Smooth muscle cell (in vitro differentiated cells): ENCODE results near the gene MXD4. TPM values are rescaled to one million over a fixed set of nuclear protein-coding genes. Genes with fewer than 3 reads are reported as not detected.

Source experiments
- DNase-seq: peaks from one replicate; lab custom pipeline; 2025; ENCODE audit not compliant: unreplicated experiment; lab: John Stamatoyannopoulos, UW
- H2AFZ ChIP-seq: fragments of 200-600 bp; sonication (generic); 2 replicates; pipeline ENCODE4 v1.6.0; 2016; ENCODE audit warnings: antibody characterized with exemption, low read depth, mild to moderate bottlenecking
- H3F3A ChIP-seq: fragments of 200-600 bp; sonication (generic); 2 replicates; pipeline ENCODE4 v1.6.0; 2017; ENCODE audit warnings: antibody characterized with exemption, low read depth
- H3K27ac ChIP-seq: fragments of 200-600 bp; sonication (generic); 2 replicates; pipeline ENCODE4 v1.5.1; 2016; ENCODE audit warnings: low read depth, mild to moderate bottlenecking
- H3K27me3 ChIP-seq: fragments of 200-600 bp; sonication (generic); 2 replicates; pipeline ENCODE4 v1.6.1; 2016; ENCODE audit warnings: low read depth, mild to moderate bottlenecking
- H3K36me3 ChIP-seq: fragments of 200-600 bp; sonication (generic); 2 replicates; pipeline ENCODE4 v1.5.1; 2016; ENCODE audit warnings: low read depth
- H3K4me1 ChIP-seq: fragments of 200-600 bp; sonication (generic); 2 replicates; pipeline ENCODE4 v1.5.1; 2016; ENCODE audit warnings: low read depth
- H3K4me2 ChIP-seq: fragments of 200-600 bp; sonication (generic); 2 replicates; pipeline ENCODE4 v1.6.0; 2016; ENCODE audit warnings: mild to moderate bottlenecking
- H3K4me3 ChIP-seq: fragments of 200-600 bp; sonication (generic); 2 replicates; pipeline ENCODE4 v1.5.1; 2016; ENCODE audit warnings: mild to moderate bottlenecking
- H3K79me2 ChIP-seq: fragments of 200-600 bp; sonication (generic); 2 replicates; pipeline ENCODE4 v1.6.0; 2016; ENCODE audit warnings: low read depth, mild to moderate bottlenecking
- H3K9ac ChIP-seq: fragments of 200-600 bp; sonication (generic); 2 replicates; pipeline ENCODE4 v1.6.0; 2016; ENCODE audit warnings: low read depth
- H3K9me3 ChIP-seq: fragments of 200-600 bp; sonication (generic); replicated peaks from 2 replicates; pipeline ENCODE4 v1.5.1; 2016; ENCODE audit warnings: low read depth
- H4K20me1 ChIP-seq: fragments of 200-600 bp; sonication (generic); 2 replicates; pipeline ENCODE4 v1.6.0; 2016; ENCODE audit warnings: low read depth
- WGBS: methylation state at CpG from one replicate; pipeline ENCODE4 v1.1.7; 2016; ENCODE audit warnings: low lambda C conversion rate; 5-methylcytosine and 5-hydroxymethylcytosine counted together
- polyA plus RNA-seq: library from polyadenylated mRNA; unstranded; fragments of >200 nt; fragmentation: Nextera tagmentation; extraction: Ambion mirVana; gene quantifications from 2 replicates; pipeline ENCODE4 v1.2.1, GENCODE V29; 2016
- total RNA-seq: library from RNA; depleted of rRNA; stranded (reverse); fragments of >200 nt; gene quantifications from 2 replicates; pipeline ENCODE4 v1.2.3, GENCODE V29; 2014
- TF ChIP-seq, protein P1 (sequence below): fragments of 200-600 bp; sonication (generic); IDR thresholded peaks from 2 replicates; pipeline ENCODE4 v1.5.1; 2017; ENCODE audit warnings: borderline replicate concordance, mild to moderate bottlenecking, antibody characterized with exemption; ENCODE audit not compliant: insufficient read depth, poor library complexity, severe bottlenecking

MXD4 gene
- total and polyA plus RNA-seq, 2 experiments from 2014 or later = 26.8 to 81.8 TPM

DNA sequence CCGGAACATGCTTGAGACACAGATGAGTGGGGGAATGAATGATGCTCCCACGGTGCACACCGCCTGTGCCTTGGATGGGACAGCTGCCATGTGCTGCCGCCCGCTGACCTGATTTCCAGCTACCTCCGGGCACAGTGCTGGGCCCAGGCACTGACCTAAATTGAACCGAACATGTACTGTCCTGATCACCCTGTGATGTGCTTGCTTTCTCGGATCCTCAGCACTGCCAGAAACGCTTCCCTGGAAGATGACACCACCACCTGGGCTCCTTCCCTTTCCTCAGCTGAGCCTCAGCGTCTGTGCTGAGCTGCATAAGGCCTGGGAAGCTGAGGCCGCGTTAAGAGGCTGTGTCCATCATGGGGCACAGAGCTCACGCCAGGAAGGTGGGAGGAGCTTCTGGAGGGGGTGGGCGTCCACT lies 39.3 kb upstream of the MXD4 start:
- H3K27me3 ChIP-seq = no peaks in the 10 kb centered on the region
- no peaks in the 10 kb centered on the region for H3K9me3 ChIP-seq
- no peak overlapping the region for H3K4me2 ChIP-seq
- 86% methylated on average over 14 of the region's 14 CpGs for WGBS
- no peak for DNase-seq
- no peaks in the 10 kb centered on the region for H3K4me1 ChIP-seq
- H3K27ac ChIP-seq = no peak overlapping the region
- no peaks in the 10 kb centered on the region for H3F3A ChIP-seq
- H3K4me3 ChIP-seq = no peak overlapping the region
- no peak overlapping the region for H3K9ac ChIP-seq
- no peaks in the 10 kb centered on the region for H3K36me3 ChIP-seq
- TF ChIP-seq, protein P1, sequence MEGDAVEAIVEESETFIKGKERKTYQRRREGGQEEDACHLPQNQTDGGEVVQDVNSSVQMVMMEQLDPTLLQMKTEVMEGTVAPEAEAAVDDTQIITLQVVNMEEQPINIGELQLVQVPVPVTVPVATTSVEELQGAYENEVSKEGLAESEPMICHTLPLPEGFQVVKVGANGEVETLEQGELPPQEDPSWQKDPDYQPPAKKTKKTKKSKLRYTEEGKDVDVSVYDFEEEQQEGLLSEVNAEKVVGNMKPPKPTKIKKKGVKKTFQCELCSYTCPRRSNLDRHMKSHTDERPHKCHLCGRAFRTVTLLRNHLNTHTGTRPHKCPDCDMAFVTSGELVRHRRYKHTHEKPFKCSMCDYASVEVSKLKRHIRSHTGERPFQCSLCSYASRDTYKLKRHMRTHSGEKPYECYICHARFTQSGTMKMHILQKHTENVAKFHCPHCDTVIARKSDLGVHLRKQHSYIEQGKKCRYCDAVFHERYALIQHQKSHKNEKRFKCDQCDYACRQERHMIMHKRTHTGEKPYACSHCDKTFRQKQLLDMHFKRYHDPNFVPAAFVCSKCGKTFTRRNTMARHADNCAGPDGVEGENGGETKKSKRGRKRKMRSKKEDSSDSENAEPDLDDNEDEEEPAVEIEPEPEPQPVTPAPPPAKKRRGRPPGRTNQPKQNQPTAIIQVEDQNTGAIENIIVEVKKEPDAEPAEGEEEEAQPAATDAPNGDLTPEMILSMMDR = no peak
- H4K20me1 ChIP-seq = no peaks in the 10 kb centered on the region
- H3K79me2 ChIP-seq = no peaks in the 10 kb centered on the region
- no peak overlapping the region for H2AFZ ChIP-seq

DNA sequence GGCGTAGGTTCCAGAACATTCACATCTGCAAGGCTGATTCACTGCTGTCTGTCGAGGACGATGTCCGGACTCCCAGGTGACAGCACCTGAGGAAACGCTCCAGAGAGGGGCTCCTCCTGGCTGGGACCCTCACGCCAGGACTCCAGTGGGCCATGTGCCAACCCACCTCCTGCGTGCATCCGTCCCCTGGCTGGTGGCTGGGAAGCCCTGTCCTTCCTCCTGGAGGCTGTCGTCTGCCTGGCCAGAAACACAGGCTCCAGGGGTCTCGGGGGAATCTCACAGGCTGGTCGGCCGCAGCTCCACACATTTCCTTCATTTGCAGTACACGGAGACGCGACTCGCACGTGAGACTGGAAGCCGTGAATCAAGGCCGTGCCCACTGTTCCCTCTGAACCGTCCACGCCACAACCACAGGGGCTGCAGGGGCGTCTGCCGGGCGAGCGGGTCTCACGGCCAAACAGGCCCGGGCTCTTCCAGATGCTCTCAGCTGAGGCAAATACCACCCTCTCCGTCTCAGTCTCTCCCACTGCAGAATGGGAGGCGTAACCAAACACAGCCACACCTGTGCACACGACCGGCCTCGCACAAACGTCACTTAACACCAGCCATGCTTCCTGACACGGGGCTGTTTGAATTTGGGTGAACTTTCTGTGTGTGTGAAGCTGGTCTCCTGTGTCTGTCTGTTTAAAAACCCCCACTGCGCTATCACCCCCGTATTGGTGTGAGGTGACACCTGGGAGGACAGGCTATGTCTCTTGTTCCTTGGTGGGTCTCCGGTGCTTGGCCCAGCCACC lies 38.7 kb upstream of the MXD4 start:
- no peak overlapping the region for H2AFZ ChIP-seq
- no peak overlapping the region for H3K27ac ChIP-seq
- DNase-seq = no peak

DNA sequence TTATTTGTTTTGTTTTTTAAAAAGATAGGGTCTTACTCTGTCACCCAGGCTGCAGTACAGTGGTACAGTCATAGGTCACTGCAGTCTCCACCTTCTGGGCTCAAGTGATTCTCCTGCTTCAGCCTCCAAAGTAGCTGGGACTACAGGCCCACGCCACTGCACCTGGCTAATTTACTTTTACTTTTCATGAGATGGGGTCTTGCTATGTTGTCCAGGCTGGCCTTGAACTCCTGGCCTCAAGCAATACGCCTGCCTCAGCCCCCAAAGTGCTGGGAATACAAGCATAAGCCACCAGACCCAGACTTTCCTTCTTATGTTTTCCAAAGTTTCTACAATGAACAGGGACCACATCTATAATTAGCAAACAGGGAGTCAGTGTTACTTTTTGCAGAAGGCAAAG lies 37.9 kb upstream of the MXD4 start:
- Histone ChIP-seq H2AFZ (no peak overlapping the region), H3K4me2 (no peak overlapping the region), H3K27me3 (no peaks in the 10 kb centered on the region), H4K20me1 (no peaks in the 10 kb centered on the region), H3F3A (no peaks in the 10 kb centered on the region), H3K9ac (no peak overlapping the region), H3K9me3 (no peaks in the 10 kb centered on the region), H3K36me3 (no peaks in the 10 kb centered on the region), H3K4me3 (no peak overlapping the region), H3K27ac (no peak overlapping the region), H3K79me2 (no peaks in the 10 kb centered on the region), H3K4me1 (no peaks in the 10 kb centered on the region)
- TF ChIP-seq, protein P1 = no peak
- 93% methylated on average over 2 of the region's 2 CpGs for WGBS
- DNase-seq = no peak

More for the DNA sequence above, 38.7 kb upstream of the MXD4 start:
- Histone ChIP-seq H3K36me3 (no peaks in the 10 kb centered on the region), H4K20me1 (no peaks in the 10 kb centered on the region), H3K4me1 (no peaks in the 10 kb centered on the region), H3K27me3 (no peaks in the 10 kb centered on the region), H3K4me2 (no peak overlapping the region), H3K9ac (no peak overlapping the region), H3K9me3 (no peaks in the 10 kb centered on the region), H3F3A (no peaks in the 10 kb centered on the region), H3K79me2 (no peaks in the 10 kb centered on the region), H3K4me3 (no peak overlapping the region)
- 94% methylated on average over 37 of the region's 37 CpGs for WGBS
- TF ChIP-seq, protein P1 = no peak

DNA sequence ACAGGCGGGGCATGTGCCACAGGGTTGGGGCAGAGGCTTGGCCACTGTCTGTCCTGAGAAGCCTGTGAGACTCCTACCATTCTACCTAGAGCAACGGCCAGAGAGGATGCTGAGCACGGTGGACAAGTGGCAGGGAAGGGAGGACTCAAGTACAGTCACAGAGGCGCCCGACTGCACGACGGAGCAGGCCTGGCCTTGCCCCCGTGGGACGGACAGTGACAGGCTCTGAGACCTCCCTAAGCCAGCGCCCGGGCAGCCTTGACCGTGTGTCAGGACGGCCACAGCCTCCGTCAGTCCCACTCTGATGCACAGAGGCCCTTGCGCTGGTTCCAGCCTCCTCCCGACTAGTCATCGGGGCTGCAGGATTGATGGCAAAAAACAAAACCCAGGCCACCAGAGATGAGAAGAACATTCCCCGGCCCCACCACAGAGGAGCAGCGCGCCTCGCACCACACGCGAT lies 36.7 kb upstream of the MXD4 start:
- TF ChIP-seq, protein P1 = no peak
- Histone ChIP-seq H3K9ac (no peak overlapping the region), H3K4me1 (no peaks in the 10 kb centered on the region), H4K20me1 (no peaks in the 10 kb centered on the region), H3K9me3 (no peaks in the 10 kb centered on the region), H3K27me3 (no peaks in the 10 kb centered on the region), H3K4me3 (no peak overlapping the region), H3K4me2 (no peak overlapping the region), H2AFZ (no peak overlapping the region), H3F3A (no peaks in the 10 kb centered on the region), H3K79me2 (no peaks in the 10 kb centered on the region), H3K36me3 (no peaks in the 10 kb centered on the region), H3K27ac (no peak overlapping the region)
- no peak for DNase-seq
- 87% methylated on average over 23 of the region's 23 CpGs for WGBS
